ENCODE data around the gene DDX11.
"Not testable (repeated sequence)": the region's sequence is repeated elsewhere in the genome, so short reads cannot be mapped to it uniquely, and the experiment has no call there.

DNA sequence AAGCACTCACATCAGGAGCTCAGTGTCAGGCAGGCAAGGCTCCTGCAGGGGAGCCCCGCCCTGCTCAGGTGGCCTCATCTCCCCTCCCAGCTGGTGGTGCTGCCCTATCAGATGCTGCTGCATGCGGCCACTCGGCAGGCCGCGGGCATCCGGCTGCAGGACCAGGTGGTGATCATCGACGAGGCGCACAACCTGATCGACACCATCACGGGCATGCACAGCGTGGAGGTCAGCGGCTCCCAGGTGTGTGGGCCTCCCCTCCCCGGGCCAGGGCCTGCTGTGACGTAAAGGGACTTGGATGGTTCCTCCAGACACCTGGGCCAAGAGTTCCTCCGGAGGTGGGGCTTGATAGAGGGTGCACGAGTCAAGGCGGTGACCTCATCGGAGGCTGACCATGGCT is 18.0 kb downstream of the DDX11 start:
- TF ChIP-seq, protein P1, sequence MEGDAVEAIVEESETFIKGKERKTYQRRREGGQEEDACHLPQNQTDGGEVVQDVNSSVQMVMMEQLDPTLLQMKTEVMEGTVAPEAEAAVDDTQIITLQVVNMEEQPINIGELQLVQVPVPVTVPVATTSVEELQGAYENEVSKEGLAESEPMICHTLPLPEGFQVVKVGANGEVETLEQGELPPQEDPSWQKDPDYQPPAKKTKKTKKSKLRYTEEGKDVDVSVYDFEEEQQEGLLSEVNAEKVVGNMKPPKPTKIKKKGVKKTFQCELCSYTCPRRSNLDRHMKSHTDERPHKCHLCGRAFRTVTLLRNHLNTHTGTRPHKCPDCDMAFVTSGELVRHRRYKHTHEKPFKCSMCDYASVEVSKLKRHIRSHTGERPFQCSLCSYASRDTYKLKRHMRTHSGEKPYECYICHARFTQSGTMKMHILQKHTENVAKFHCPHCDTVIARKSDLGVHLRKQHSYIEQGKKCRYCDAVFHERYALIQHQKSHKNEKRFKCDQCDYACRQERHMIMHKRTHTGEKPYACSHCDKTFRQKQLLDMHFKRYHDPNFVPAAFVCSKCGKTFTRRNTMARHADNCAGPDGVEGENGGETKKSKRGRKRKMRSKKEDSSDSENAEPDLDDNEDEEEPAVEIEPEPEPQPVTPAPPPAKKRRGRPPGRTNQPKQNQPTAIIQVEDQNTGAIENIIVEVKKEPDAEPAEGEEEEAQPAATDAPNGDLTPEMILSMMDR (conservative IDR thresholded peaks at IDR 0.05 in 1 of 2, IDR thresholded peaks at IDR 0.05 in 1 of 2; ENCODE audit: low read depth in 1 of 2, low read length in 2 of 2) = not testable (repeated sequence)
- not testable (repeated sequence) for TF ChIP-seq EZH2 (IDR thresholded peaks at IDR 0.05; ENCODE audit: low read length, missing control alignments)

Measured in fibroblast of lung (primary cell).